H1 (cell line): ENCODE measurements around the gene RNF145. TPM values are rescaled to one million over a fixed set of nuclear protein-coding genes. Genes with fewer than 3 reads are reported as not detected.

Experiments used
- E2F6 ChIP-seq: IDR thresholded peaks from 2 replicates; pipeline ENCODE4 v1.6.1; 2012; ENCODE audit warnings: inconsistent platforms
- EP300 ChIP-seq, 2 experiments: IDR thresholded peaks; 1 replicate in 1 of 2; 2 replicates in 1 of 2; pipeline ENCODE4 v1.6.1; 2011 to 2012; ENCODE audit warnings: low read depth in 2 of 2, low read length in 2 of 2, mild to moderate bottlenecking in 2 of 2, borderline replicate concordance in 1 of 2, inconsistent platforms in 1 of 2, moderate library complexity in 1 of 2
- EZH2 ChIP-seq: fragments of 200-600 bp; sonication (generic); IDR thresholded peaks from 2 replicates; pipeline ENCODE4 v1.7.1; 2012; ENCODE audit warnings: low read depth, mild to moderate bottlenecking, moderate library complexity, low read length, inconsistent platforms; ENCODE audit not compliant: severe bottlenecking
- GABPA ChIP-seq: IDR thresholded peaks from 2 replicates; pipeline ENCODE4 v1.6.1; 2011; ENCODE audit warnings: mild to moderate bottlenecking, low read length, moderate library complexity, borderline replicate concordance; ENCODE audit not compliant: insufficient read depth
- KDM1A ChIP-seq: fragments of 200-600, 300-600 bp; sonication (generic); IDR thresholded peaks from 2 replicates; pipeline ENCODE4 v1.7.1; 2016; ENCODE audit warnings: mild to moderate bottlenecking, low read length, borderline replicate concordance
- POLR2AphosphoS5 ChIP-seq: IDR thresholded peaks from 2 replicates; pipeline ENCODE4 v1.6.1; 2011; ENCODE audit warnings: low read depth, low read length
- SIX5 ChIP-seq: IDR thresholded peaks from 2 replicates; pipeline ENCODE4 v1.6.1; 2011; ENCODE audit warnings: mild to moderate bottlenecking, low read depth, low read length
- SP2 ChIP-seq: IDR thresholded peaks from 2 replicates; pipeline ENCODE4 v1.6.1; 2012; ENCODE audit warnings: mild to moderate bottlenecking, low read length, inconsistent platforms
- polyA plus RNA-seq, 7 experiments: library from polyadenylated mRNA; depleted of rRNA in 3 of 7; stranded (reverse) in 5 of 7; unstranded in 2 of 7; fragments of >200 nt in 5 of 7; fragments of 200-250 nt in 2 of 7; gene quantifications; 1 replicate in 5 of 7; 2 replicates in 1 of 7; 4 replicates in 1 of 7; pipeline versions ENCODE4 v1.2.1 to v1.2.3, GENCODE V29; 2011 to 2013; ENCODE audit warnings: missing spikeins in 2 of 7, mixed read lengths in 2 of 7
- total RNA-seq: library from RNA; stranded (reverse); fragmentation: NEBNext Ultra II Directional; extraction: Animal tissue kit (Norgen Biotek cat#: 25700); gene quantifications from 2 replicates; pipeline ENCODE4 v1.2.1, GENCODE V29; 2021

RNF145 gene
- total and polyA plus RNA-seq, 2 of the 8 experiments (the other 6 are each of a cell fraction or from before 2014, with no cell fraction given), result 34.2 to 72.5 TPM

DNA sequence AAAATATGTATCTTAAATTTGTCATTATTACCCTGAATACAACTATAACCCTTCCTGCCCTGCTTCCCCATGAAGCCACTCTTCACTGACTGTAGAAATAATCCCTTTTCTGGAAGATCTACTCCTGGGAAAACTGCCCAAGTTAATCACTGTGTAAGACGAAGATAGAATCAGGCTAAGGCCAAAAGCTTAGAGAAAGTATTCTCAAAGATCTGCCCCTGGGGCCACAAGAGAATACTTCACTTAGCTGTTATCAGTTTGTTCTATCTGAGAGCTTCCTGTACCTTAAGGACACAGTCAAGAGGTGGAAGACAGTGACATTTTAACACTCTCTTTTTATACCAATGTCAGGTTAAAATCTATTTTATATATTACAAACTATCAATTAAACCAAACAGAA, 33.8 kb downstream of the RNF145 start (continued):
- no peak for TF ChIP-seq EZH2
- no peak for TF ChIP-seq SP2
- no peak for TF ChIP-seq KDM1A
- TF ChIP-seq SIX5, result no peak
- no peak for TF ChIP-seq POLR2AphosphoS5
- no peak for TF ChIP-seq GABPA
- no peak for TF ChIP-seq EP300 (IDR thresholded peaks at IDR 0.05; ENCODE audit: borderline replicate concordance in 1 of 2, low read depth in 2 of 2, low read length in 2 of 2)
- TF ChIP-seq E2F6, result no peak
